ENCODE results near the gene NDUFV3. TPM values are rescaled to one million over a fixed set of nuclear protein-coding genes. Genes with fewer than 3 reads are reported as not detected.
"Not testable (repeated sequence)": the region's sequence is repeated elsewhere in the genome, so short reads cannot be mapped to it uniquely, and the experiment has no call there.

The NDUFV3 gene
- total and polyA plus RNA-seq, 5 donors from 2014 or later, result 12.2 to 19.7 (median 15.8) TPM

GRCh38 chr21:42932378-42933136 is 39.4 kb downstream of the NDUFV3 start:
- H3K4me3 ChIP-seq (ENCODE audit: low read depth, low read length); H3K4me1 Mint-ChIP-seq; H3K36me3 ChIP-seq (ENCODE audit: control insufficient read depth, insufficient read depth, low read length); H3K9me3 Mint-ChIP-seq; H3K4me1 ChIP-seq (ENCODE audit: control insufficient read depth, insufficient read depth, low read length, poor library complexity, severe bottlenecking); H3K27ac ChIP-seq (ENCODE audit: insufficient read depth, low read length, poor library complexity, severe bottlenecking); DNase-seq; H3K36me3 Mint-ChIP-seq; H3K27me3 Mint-ChIP-seq; H3K9me3 ChIP-seq (ENCODE audit: control insufficient read depth in 2 of 2, low read length in 2 of 2); ATAC-seq (ENCODE audit: low read depth in 2 of 2); H3K27me3 ChIP-seq (ENCODE audit: control insufficient read depth, insufficient read depth, low read length): not testable (repeated sequence)
- Mint-ChIP-seq H3K4me3 (peak overlapping the region in 1 of 4 donors; percentile 78), H3K27ac (peak overlapping the region in 2 of 3 donors; percentile 3 to 46)

GRCh38 chr21:42933137-42933970 is 40.2 kb downstream of the NDUFV3 start:
- H3K4me1 ChIP-seq (ENCODE audit: control insufficient read depth, insufficient read depth, low read length, poor library complexity, severe bottlenecking); H3K27me3 Mint-ChIP-seq; DNase-seq; H3K4me1 Mint-ChIP-seq; H3K9me3 ChIP-seq (ENCODE audit: control insufficient read depth in 2 of 2, low read length in 2 of 2); H3K27ac ChIP-seq (ENCODE audit: insufficient read depth, low read length, poor library complexity, severe bottlenecking); H3K9me3 Mint-ChIP-seq; H3K36me3 ChIP-seq (ENCODE audit: control insufficient read depth, insufficient read depth, low read length); H3K4me3 ChIP-seq (ENCODE audit: low read depth, low read length); H3K27me3 ChIP-seq (ENCODE audit: control insufficient read depth, insufficient read depth, low read length); ATAC-seq (ENCODE audit: low read depth in 2 of 2); H3K36me3 Mint-ChIP-seq: not testable (repeated sequence)
- Mint-ChIP-seq H3K27ac (peak overlapping the region in 1 of 3 donors; percentile 3), H3K4me3 (peak overlapping the region in 1 of 4 donors; percentile 78)

- H3K4me1 Mint-ChIP-seq; ATAC-seq (ENCODE audit: low read depth in 2 of 2); H3K9me3 Mint-ChIP-seq; H3K4me1 ChIP-seq (ENCODE audit: control insufficient read depth, insufficient read depth, low read length, poor library complexity, severe bottlenecking); H3K36me3 Mint-ChIP-seq; H3K4me3 Mint-ChIP-seq; DNase-seq; H3K27ac ChIP-seq (ENCODE audit: insufficient read depth, low read length, poor library complexity, severe bottlenecking); H3K27me3 ChIP-seq (ENCODE audit: control insufficient read depth, insufficient read depth, low read length); H3K36me3 ChIP-seq (ENCODE audit: control insufficient read depth, insufficient read depth, low read length); H3K9me3 ChIP-seq (ENCODE audit: control insufficient read depth in 2 of 2, low read length in 2 of 2); H3K4me3 ChIP-seq (ENCODE audit: low read depth, low read length); H3K27me3 Mint-ChIP-seq: not testable (repeated sequence)
- H3K27ac Mint-ChIP-seq, result peak overlapping the region in 1 of 3 donors; percentile 29
These were observed 40.9 kb downstream of the NDUFV3 start for GRCh38 chr21:42933973-42934372.

GRCh38 chr21:42936360-42936759 is 43.3 kb downstream of the NDUFV3 start:
- H3K27ac ChIP-seq (ENCODE audit: insufficient read depth, low read length, poor library complexity, severe bottlenecking); H3K9me3 ChIP-seq (ENCODE audit: control insufficient read depth in 2 of 2, low read length in 2 of 2); H3K36me3 ChIP-seq (ENCODE audit: control insufficient read depth, insufficient read depth, low read length); H3K27ac Mint-ChIP-seq; H3K4me3 Mint-ChIP-seq; H3K9me3 Mint-ChIP-seq; H3K4me1 ChIP-seq (ENCODE audit: control insufficient read depth, insufficient read depth, low read length, poor library complexity, severe bottlenecking); H3K4me3 ChIP-seq (ENCODE audit: low read depth, low read length); H3K27me3 ChIP-seq (ENCODE audit: control insufficient read depth, insufficient read depth, low read length); H3K27me3 Mint-ChIP-seq; H3K36me3 Mint-ChIP-seq; ATAC-seq (ENCODE audit: low read depth in 2 of 2); H3K4me1 Mint-ChIP-seq; DNase-seq: not testable (repeated sequence)

- H3K4me1 ChIP-seq (ENCODE audit: control insufficient read depth, insufficient read depth, low read length, poor library complexity, severe bottlenecking); H3K27me3 Mint-ChIP-seq; H3K4me3 Mint-ChIP-seq; H3K36me3 Mint-ChIP-seq; H3K4me3 ChIP-seq (ENCODE audit: low read depth, low read length); ATAC-seq (ENCODE audit: low read depth in 2 of 2); H3K36me3 ChIP-seq (ENCODE audit: control insufficient read depth, insufficient read depth, low read length); H3K27ac Mint-ChIP-seq; H3K9me3 ChIP-seq (ENCODE audit: control insufficient read depth in 2 of 2, low read length in 2 of 2); H3K4me1 Mint-ChIP-seq; H3K9me3 Mint-ChIP-seq; H3K27me3 ChIP-seq (ENCODE audit: control insufficient read depth, insufficient read depth, low read length); H3K27ac ChIP-seq (ENCODE audit: insufficient read depth, low read length, poor library complexity, severe bottlenecking); DNase-seq: not testable (repeated sequence)
These were observed 44.2 kb downstream of the NDUFV3 start for GRCh38 chr21:42937034-42937940.

- H3K9me3 Mint-ChIP-seq, result peaks cover 0 to 2% (median 0%) of the 10 kb centered on the region in 7 donors
- no peak overlapping the region for H3K4me3 Mint-ChIP-seq
- H3K27me3 Mint-ChIP-seq, result peaks cover 7% of the 10 kb centered on the region
- H3K27ac Mint-ChIP-seq, result no peak overlapping the region
- Histone ChIP-seq H3K27ac (ENCODE audit: insufficient read depth, low read length, poor library complexity, severe bottlenecking) (no peak overlapping the region), H3K36me3 (ENCODE audit: control insufficient read depth, insufficient read depth, low read length) (no peaks in the 10 kb centered on the region), H3K27me3 (ENCODE audit: control insufficient read depth, insufficient read depth, low read length) (no peaks in the 10 kb centered on the region), H3K4me3 (ENCODE audit: low read depth, low read length) (no peak overlapping the region), H3K9me3 (ENCODE audit: control insufficient read depth in 2 of 2, low read length in 2 of 2) (no peaks in the 10 kb centered on the region), H3K4me1 (ENCODE audit: control insufficient read depth, insufficient read depth, low read length, poor library complexity, severe bottlenecking) (no peaks in the 10 kb centered on the region)
- ATAC-seq (ENCODE audit: low read depth in 2 of 2), result no peak
- H3K36me3 Mint-ChIP-seq, result no peaks in the 10 kb centered on the region
- DNase-seq, result no peak
- no peaks in the 10 kb centered on the region for H3K4me1 Mint-ChIP-seq
These were observed 45.0 kb downstream of the NDUFV3 start for GRCh38 chr21:42937960-42938605.

GRCh38 chr21:42938606-42938995 is 45.5 kb downstream of the NDUFV3 start:
- ATAC-seq (ENCODE audit: low read depth in 2 of 2); H3K27ac Mint-ChIP-seq; H3K27me3 Mint-ChIP-seq; H3K4me3 ChIP-seq (ENCODE audit: low read depth, low read length); H3K36me3 Mint-ChIP-seq; H3K9me3 ChIP-seq (ENCODE audit: control insufficient read depth in 2 of 2, low read length in 2 of 2); H3K27me3 ChIP-seq (ENCODE audit: control insufficient read depth, insufficient read depth, low read length); H3K36me3 ChIP-seq (ENCODE audit: control insufficient read depth, insufficient read depth, low read length); H3K9me3 Mint-ChIP-seq; DNase-seq; H3K4me1 Mint-ChIP-seq; H3K4me3 Mint-ChIP-seq; H3K27ac ChIP-seq (ENCODE audit: insufficient read depth, low read length, poor library complexity, severe bottlenecking); H3K4me1 ChIP-seq (ENCODE audit: control insufficient read depth, insufficient read depth, low read length, poor library complexity, severe bottlenecking): not testable (repeated sequence)
